HepG2 (cell line): ENCODE data around the gene UBP1. TPM values are rescaled to one million over a fixed set of nuclear protein-coding genes. Genes with fewer than 3 reads are reported as not detected.

ENCODE experiments used
- AGO1 ChIP-seq: fragments of 200-400 bp; formaldehyde crosslinking; IDR thresholded peaks from 2 replicates; pipeline ENCODE4 v1.6.1; 2017; ENCODE audit warnings: mild to moderate bottlenecking, low read depth, low read length, moderate library complexity; ENCODE audit not compliant: poor library complexity, severe bottlenecking
- AKNA ChIP-seq: sonication (generic); formaldehyde crosslinking; IDR thresholded peaks from 2 replicates; pipeline ENCODE4 v1.4.0; 2020; ENCODE audit warnings: missing genetic modification reagents, borderline replicate concordance
- ATM ChIP-seq: fragments of 450-650 bp; IDR thresholded peaks from 2 replicates; pipeline ENCODE4 v1.7.1; 2017; ENCODE audit warnings: mild to moderate bottlenecking, borderline replicate concordance
- DRAP1 ChIP-seq: IDR thresholded peaks from 2 replicates; pipeline ENCODE4 v1.6.1; 2016; ENCODE audit warnings: missing genetic modification reagents, missing compliant biosample characterization
- GTF3A ChIP-seq: sonication (generic); formaldehyde crosslinking; conservative IDR thresholded peaks from 2 replicates; pipeline ENCODE4 v1.4.0; 2020; ENCODE audit warnings: mild to moderate bottlenecking, missing genetic modification reagents
- KDM2A ChIP-seq: sonication (generic); formaldehyde crosslinking; IDR thresholded peaks from 2 replicates; pipeline ENCODE4 v1.4.0; 2020; ENCODE audit warnings: low read depth, missing genetic modification reagents, borderline replicate concordance
- MXD3 ChIP-seq: IDR thresholded peaks from 2 replicates; pipeline ENCODE4 v1.6.1; 2016; ENCODE audit warnings: mild to moderate bottlenecking, missing biosample characterization, missing genetic modification reagents
- PAWR ChIP-seq: sonication (generic); formaldehyde crosslinking; IDR thresholded peaks from 2 replicates; pipeline ENCODE4 v1.4.0; 2020; ENCODE audit warnings: missing genetic modification reagents, mild to moderate bottlenecking, borderline replicate concordance
- REPIN1 ChIP-seq: sonication (generic); formaldehyde crosslinking; IDR thresholded peaks from 2 replicates; pipeline ENCODE4 v1.8.0; 2022; ENCODE audit warnings: missing genetic modification reagents, low read depth, mild to moderate bottlenecking, borderline replicate concordance
- SKI ChIP-seq: fragments of 450-650 bp; IDR thresholded peaks from one replicate; pipeline ENCODE4 v1.6.1; 2018; ENCODE audit warnings: mild to moderate bottlenecking; ENCODE audit not compliant: partially characterized antibody
- SMARCE1 ChIP-seq: fragments of 450-650 bp; IDR thresholded peaks from 2 replicates; pipeline ENCODE4 v1.6.1; 2017; ENCODE audit warnings: borderline replicate concordance
- TAF1 ChIP-seq: sonication (generic); formaldehyde crosslinking; IDR thresholded peaks from 2 replicates; pipeline ENCODE4 v1.4.0; 2020; ENCODE audit warnings: missing genetic modification reagents
- ZNF256 ChIP-seq: sonication (generic); formaldehyde crosslinking; conservative IDR thresholded peaks from 2 replicates; pipeline ENCODE4 v1.4.0; 2020; ENCODE audit warnings: missing genetic modification reagents
- ZNF562 ChIP-seq: sonication (generic); formaldehyde crosslinking; IDR thresholded peaks from 2 replicates; pipeline ENCODE4 v1.8.0; 2022; ENCODE audit warnings: missing genetic modification reagents, borderline replicate concordance
- ZNF609 ChIP-seq: sonication (generic); formaldehyde crosslinking; IDR thresholded peaks from 2 replicates; pipeline ENCODE4 v1.4.0; 2020; ENCODE audit warnings: mild to moderate bottlenecking, missing genetic modification reagents, borderline replicate concordance
- ZNF672 ChIP-seq: sonication (generic); formaldehyde crosslinking; IDR thresholded peaks from 2 replicates; pipeline ENCODE4 v1.8.1; 2022; ENCODE audit warnings: missing genetic modification reagents
- ZNF772 ChIP-seq: sonication (generic); formaldehyde crosslinking; IDR thresholded peaks from 2 replicates; pipeline ENCODE4 v1.5.0; 2020; ENCODE audit warnings: mild to moderate bottlenecking, missing genetic modification reagents
- ZNF850 ChIP-seq: sonication (generic); formaldehyde crosslinking; conservative IDR thresholded peaks from 2 replicates; pipeline ENCODE4 v1.9.0; 2021; ENCODE audit warnings: mild to moderate bottlenecking, missing genetic modification reagents
- ZNF883 ChIP-seq: sonication (generic); formaldehyde crosslinking; IDR thresholded peaks from 2 replicates; pipeline ENCODE4 v1.5.1; 2020; ENCODE audit warnings: mild to moderate bottlenecking, missing genetic modification reagents; ENCODE audit errors: not compliant biosample characterization
- polyA plus RNA-seq, 8 experiments: library from polyadenylated mRNA; depleted of rRNA in 3 of 8; stranded (reverse) in 7 of 8; unstranded in 1 of 8; fragments of >200 nt; fragmentation: Illumina TruSeq in 4 of 8; extraction: Trizol in 4 of 8; gene quantifications; 2 replicates each; pipeline versions ENCODE4 v1.2.1 to v1.2.3, GENCODE V29; 2011 to 2016; ENCODE audit warnings: low read depth in 4 of 8, missing spikeins in 1 of 8, mixed read lengths in 1 of 8; ENCODE audit not compliant: insufficient read depth in 1 of 8
- total RNA-seq, 5 experiments: library from RNA; depleted of rRNA; stranded (reverse); fragments of >200 nt; fragmentation: Illumina TruSeq; extraction: Trizol; gene quantifications; 2 replicates each; pipeline ENCODE4 v1.2.3, GENCODE V29; 2016; ENCODE audit warnings: low read depth in 1 of 5

Gene UBP1
- total and polyA plus RNA-seq, 2 of the 13 experiments (the other 11 are each of a cell fraction or from before 2014, with no cell fraction given): 48.3 to 79.9 TPM

- TF ChIP-seq KDM2A (peak; percentile 71; the same call in 1 of the 2 replicates), ZNF256 (no peak), MXD3 (CRISPR knock-in tag) (peak; percentile 68; the same call in 1 of the 2 replicates), GTF3A (CRISPR knock-in tag) (no peak), SKI (no peak), ZNF562 (CRISPR knock-in tag) (no peak), ZNF850 (no peak), REPIN1 (0 out of 2 replicates have a peak, but pooled peaks have one; percentile 28), ZNF772 (CRISPR knock-in tag) (peak; percentile 42; the same call in 1 of the 2 replicates), TAF1 (CRISPR knock-in tag) (peak; percentile 79), PAWR (CRISPR knock-in tag) (no peak), DRAP1 (CRISPR knock-in tag) (no peak), ZNF883 (CRISPR knock-in tag) (peak; percentile 62), SMARCE1 (no peak), ATM (no peak), AGO1 (no peak), ZNF609 (CRISPR knock-in tag) (no peak), AKNA (CRISPR knock-in tag) (no peak), ZNF672 (CRISPR knock-in tag) (no peak)
Observed at GRCh38 chr3:33439546-33440327, 468 bp downstream of the UBP1 start (continued).
